Adrenal gland (tissue), 12 donors: ENCODE results near the gene ZBTB4. TPM values are rescaled to one million over a fixed set of nuclear protein-coding genes. Genes with fewer than 3 reads are reported as not detected.

Experiments
- DNase-seq, 7 donors: peaks; one replicate each; pipeline ENCODE4 v3.0.0-alpha.2; 2019 to 2020
- H3K27ac ChIP-seq, 5 donors: fragments of 200-600 bp; sonication (generic) in 4 of 5; 1 replicate in 3 of 5; 2 replicates in 2 of 5; pipeline versions ENCODE4 v1.5.1 to v1.8.0; 2016 to 2020; ENCODE audit warnings: mild to moderate bottlenecking in 1 of 5
- H3K27me3 ChIP-seq: fragments of 200-600 bp; 2 replicates; pipeline ENCODE4 v1.8.0; 2021
- H3K36me3 ChIP-seq, 2 donors: fragments of 200-600 bp; replicated peaks in 1 of 2; 1 replicate in 1 of 2; 2 replicates in 1 of 2; pipeline versions ENCODE4 v1.5.1 to v1.8.0; 2018 to 2022
- H3K4me1 ChIP-seq, 2 donors: fragments of 200-600 bp; replicated peaks in 1 of 2; 1 replicate in 1 of 2; 2 replicates in 1 of 2; pipeline versions ENCODE4 v1.5.1 to v1.8.0; 2018 to 2021
- H3K4me3 ChIP-seq, 4 donors: fragments of 200-600 bp; sonication (generic) in 3 of 4; one replicate each; pipeline ENCODE4 v1.5.1; 2016 to 2018
- H3K9me3 ChIP-seq, 3 donors: fragments of 200-600 bp; sonication (generic) in 1 of 3; replicated peaks in 1 of 3; 1 replicate in 2 of 3; 2 replicates in 1 of 3; pipeline versions ENCODE4 v1.5.1 to v1.8.0; 2016 to 2021
- CTCF ChIP-seq, 6 experiments: fragments of 450-650 bp in 4 of 6; fragments of 200-600 bp in 2 of 6; sonication (generic) in 1 of 6; IDR thresholded peaks; 1 replicate in 5 of 6; 2 replicates in 1 of 6; pipeline versions ENCODE4 v1.5.1 to v1.8.0; 2016 to 2021; ENCODE audit warnings: antibody characterized with exemption in 6 of 6, mild to moderate bottlenecking in 2 of 6, moderate library complexity in 1 of 6
- POLR2A ChIP-seq, 2 donors: fragments of 450-650 bp; IDR thresholded peaks; one replicate each; pipeline ENCODE4 v1.6.1; 2017; ENCODE audit warnings: antibody characterized with exemption in 2 of 2, mild to moderate bottlenecking in 2 of 2, moderate library complexity in 1 of 2
- WGBS, 4 donors: extraction: QIAGEN DNeasy Blood & Tissue Kit in 2 of 4; methylation state at CpG; one replicate each; pipeline versions ENCODE4 v1.1.5 to v1.1.7; 2013 to 2017; 5-methylcytosine and 5-hydroxymethylcytosine counted together
- intact Hi-C, 2 donors: fragments of 100-400 bp; cut with DNase I; formaldehyde crosslinking; loops; one replicate each; pipeline versions ENCODE4 v1.14.1 to v1.15.0; 2022 to 2023
- polyA plus RNA-seq, 3 donors: library from polyadenylated mRNA; stranded (reverse); fragments of 200-250 nt in 2 of 3; fragments of 350-450 nt in 1 of 3; fragmentation: Illumina TruSeq in 1 of 3; extraction: RNeasy Lipid Tissue Mini Kit (QIAGEN cat#74804) in 1 of 3; gene quantifications; one replicate each; pipeline ENCODE4 v1.2.3, GENCODE V29; 2013 to 2014
- total RNA-seq, 9 donors: library from RNA; depleted of rRNA in 4 of 9; stranded (reverse); fragments of >200 nt in 4 of 9; fragments of 120-200 nt in 1 of 9; fragmentation: NEBNext Ultra II Directional in 1 of 9; extraction: Animal tissue kit (Norgen Biotek cat#: 25700) in 1 of 9; gene quantifications; one replicate each; pipeline versions ENCODE4 v1.1.0 to v1.2.4, GENCODE V29; 2013 to 2023
- donor health status: healthy with polysubstance abuse.
- donor health status: Bipolar disorder and iron deficiency.
- donor health status: DM: yes; HTN: yes; CAD: no.
- donor health status: DM: no; HTN: no; CAD: no.
- donor health status: DM: no; HTN: no; CAD: no.
- donor health status: DM: yes; HTN: yes; CAD: no.

ZBTB4 gene
- total and polyA plus RNA-seq, 12 donors, result 16.6 to 111 (median 66.5) TPM

DNA sequence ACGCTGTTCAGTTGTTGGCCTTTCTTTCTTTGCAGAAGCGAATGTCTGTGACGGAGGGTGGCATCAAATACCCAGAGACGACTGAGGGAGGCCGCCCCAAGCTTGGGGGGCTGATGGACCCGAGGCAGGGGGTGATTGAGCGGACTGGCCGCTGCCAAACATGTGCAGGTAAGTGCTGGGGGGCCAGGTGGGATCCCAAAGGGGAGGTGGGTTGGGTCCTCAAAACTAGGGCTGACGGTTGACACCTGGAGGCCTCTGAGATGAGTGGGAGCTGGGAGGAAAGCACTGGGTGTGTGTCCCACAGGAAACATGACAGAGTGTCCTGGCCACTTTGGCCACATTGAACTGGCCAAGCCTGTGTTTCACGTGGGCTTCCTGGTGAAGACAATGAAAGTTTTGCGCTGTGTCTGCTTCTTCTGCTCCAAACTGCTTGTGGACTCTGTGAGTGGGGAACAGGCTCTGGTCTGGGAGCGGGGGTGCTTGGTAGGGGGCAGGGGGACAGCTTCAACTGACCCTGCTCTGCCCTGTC lies 16.5 kb upstream of the ZBTB4 start:
- H3K4me1 ChIP-seq, result peaks cover 0 to 11% of the 10 kb centered on the region in 2 donors
- H3K9me3 ChIP-seq, result no peaks in the 10 kb centered on the region
- 83 to 94% (median 89%) methylated on average over 7 to 12 of the region's 12 CpGs for WGBS, 4 donors
- TF ChIP-seq POLR2A (IDR thresholded peaks at IDR 0.05), result no peak
- TF ChIP-seq CTCF (IDR thresholded peaks at IDR 0.05), result no peak
- peaks cover 0 to 53% of the 10 kb centered on the region in 2 donors for H3K36me3 ChIP-seq
- no peaks in the 10 kb centered on the region for H3K27me3 ChIP-seq
- peak in 1 of 7 donors; percentile 15 for DNase-seq
- H3K4me3 ChIP-seq, result no peak overlapping the region
- H3K27ac ChIP-seq, result peak overlapping the region in 1 of 5 donors; percentile 0
- intact Hi-C loops, result no loop called here

GRCh38 chr17:7493941-7494340 lies 14.5 kb upstream of the ZBTB4 start:
- Histone ChIP-seq H3K4me1 (peaks cover 4 to 20% of the 10 kb centered on the region in 2 donors), H3K9me3 (no peaks in the 10 kb centered on the region), H3K27me3 (no peaks in the 10 kb centered on the region), H3K27ac (no peak overlapping the region), H3K4me3 (no peak overlapping the region), H3K36me3 (peaks cover 0 to 33% of the 10 kb centered on the region in 2 donors)
- DNase-seq, result no peak
- WGBS, 4 donors, result 83 to 97% (median 91%) methylated on average over 3 of the region's 3 CpGs
- no peak for TF ChIP-seq POLR2A (IDR thresholded peaks at IDR 0.05)
- TF ChIP-seq CTCF (IDR thresholded peaks at IDR 0.05), result no peak
- intact Hi-C loops, result no loop called here

DNA sequence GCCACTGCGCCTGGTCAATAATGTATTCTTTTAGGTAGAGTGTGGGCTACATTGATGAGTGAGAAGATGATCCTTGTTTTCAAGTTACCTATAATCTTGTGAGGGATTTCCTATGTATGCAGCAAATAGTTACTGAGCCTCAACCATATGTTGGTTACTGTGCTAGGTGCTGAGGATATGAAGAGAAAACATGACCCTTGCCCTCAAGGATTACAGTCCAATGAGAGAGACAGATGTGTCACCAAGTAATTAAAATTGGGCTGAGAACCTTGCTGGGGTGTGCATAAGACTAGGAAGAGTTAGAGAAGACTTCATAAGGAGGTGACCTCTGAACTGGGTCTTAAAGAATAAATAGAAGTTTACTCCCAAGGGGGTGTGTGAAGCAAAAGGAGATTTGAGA lies 12.2 kb upstream of the ZBTB4 start:
- WGBS, 4 donors, result 90 to 100% (median 92%) methylated on average over 1 of the region's 1 CpG
- Histone ChIP-seq H3K36me3 (peaks cover 0 to 9% of the 10 kb centered on the region in 2 donors), H3K27me3 (no peaks in the 10 kb centered on the region), H3K9me3 (no peaks in the 10 kb centered on the region), H3K4me1 (peaks cover 19 to 38% of the 10 kb centered on the region in 2 donors), H3K4me3 (no peak overlapping the region), H3K27ac (no peak overlapping the region)
- no peak for DNase-seq
- no peak for TF ChIP-seq POLR2A (IDR thresholded peaks at IDR 0.05)
- TF ChIP-seq CTCF (IDR thresholded peaks at IDR 0.05), result no peak
- intact Hi-C loops, result no loop called here

GRCh38 chr17:7490144-7490543 lies 10.7 kb upstream of the ZBTB4 start:
- H3K9me3 ChIP-seq, result no peaks in the 10 kb centered on the region
- intact Hi-C loops, result no loop called here
- no peaks in the 10 kb centered on the region for H3K36me3 ChIP-seq
- DNase-seq, result no peak
- no peak overlapping the region for H3K4me3 ChIP-seq
- TF ChIP-seq POLR2A (IDR thresholded peaks at IDR 0.05) (no peak), CTCF (IDR thresholded peaks at IDR 0.05) (no peak)
- H3K27ac ChIP-seq, result no peak overlapping the region
- no peaks in the 10 kb centered on the region for H3K27me3 ChIP-seq
- 69 to 72% (median 71%) methylated on average over 8 of the region's 8 CpGs for WGBS, 4 donors
- peaks cover 33 to 52% of the 10 kb centered on the region in 2 donors for H3K4me1 ChIP-seq
